LNCAP (cell line): ENCODE measurements around the gene GALE.

Experiments used
- TF ChIP-seq, protein P1 (sequence below): fragments of 450-650 bp; IDR thresholded peaks from 2 replicates; pipeline ENCODE4 v1.5.1; 2017; ENCODE audit warnings: mild to moderate bottlenecking

The GALE gene

DNA sequence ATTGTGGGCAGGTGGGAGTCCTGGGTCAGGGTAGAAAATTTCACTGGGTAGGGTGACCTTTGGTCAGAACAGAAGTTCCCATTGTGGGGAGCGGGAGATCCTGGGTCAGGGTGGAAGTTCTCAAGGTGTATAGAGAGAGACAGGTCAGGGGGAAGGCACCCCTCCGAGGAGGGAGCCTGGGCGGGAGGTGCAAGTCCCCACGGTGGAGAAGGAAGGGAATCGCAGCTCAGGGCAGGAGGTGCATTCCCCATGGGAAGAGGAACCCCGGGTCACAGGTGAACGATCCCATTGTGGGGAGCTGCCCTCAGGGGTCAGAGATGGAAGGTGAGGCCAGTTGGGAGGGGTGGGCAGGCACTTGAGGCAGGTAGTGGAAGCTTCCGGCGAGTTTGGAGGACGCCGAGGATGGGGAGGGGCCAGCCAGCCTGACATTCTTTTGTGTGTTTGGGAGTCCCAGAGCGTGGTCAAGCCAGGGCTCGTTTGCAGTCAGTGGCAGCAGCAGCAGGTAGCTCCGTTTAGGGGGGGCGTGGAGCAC, 9.0 kb downstream of the GALE start:
- TF ChIP-seq, protein P1, sequence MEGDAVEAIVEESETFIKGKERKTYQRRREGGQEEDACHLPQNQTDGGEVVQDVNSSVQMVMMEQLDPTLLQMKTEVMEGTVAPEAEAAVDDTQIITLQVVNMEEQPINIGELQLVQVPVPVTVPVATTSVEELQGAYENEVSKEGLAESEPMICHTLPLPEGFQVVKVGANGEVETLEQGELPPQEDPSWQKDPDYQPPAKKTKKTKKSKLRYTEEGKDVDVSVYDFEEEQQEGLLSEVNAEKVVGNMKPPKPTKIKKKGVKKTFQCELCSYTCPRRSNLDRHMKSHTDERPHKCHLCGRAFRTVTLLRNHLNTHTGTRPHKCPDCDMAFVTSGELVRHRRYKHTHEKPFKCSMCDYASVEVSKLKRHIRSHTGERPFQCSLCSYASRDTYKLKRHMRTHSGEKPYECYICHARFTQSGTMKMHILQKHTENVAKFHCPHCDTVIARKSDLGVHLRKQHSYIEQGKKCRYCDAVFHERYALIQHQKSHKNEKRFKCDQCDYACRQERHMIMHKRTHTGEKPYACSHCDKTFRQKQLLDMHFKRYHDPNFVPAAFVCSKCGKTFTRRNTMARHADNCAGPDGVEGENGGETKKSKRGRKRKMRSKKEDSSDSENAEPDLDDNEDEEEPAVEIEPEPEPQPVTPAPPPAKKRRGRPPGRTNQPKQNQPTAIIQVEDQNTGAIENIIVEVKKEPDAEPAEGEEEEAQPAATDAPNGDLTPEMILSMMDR = no peak

DNA sequence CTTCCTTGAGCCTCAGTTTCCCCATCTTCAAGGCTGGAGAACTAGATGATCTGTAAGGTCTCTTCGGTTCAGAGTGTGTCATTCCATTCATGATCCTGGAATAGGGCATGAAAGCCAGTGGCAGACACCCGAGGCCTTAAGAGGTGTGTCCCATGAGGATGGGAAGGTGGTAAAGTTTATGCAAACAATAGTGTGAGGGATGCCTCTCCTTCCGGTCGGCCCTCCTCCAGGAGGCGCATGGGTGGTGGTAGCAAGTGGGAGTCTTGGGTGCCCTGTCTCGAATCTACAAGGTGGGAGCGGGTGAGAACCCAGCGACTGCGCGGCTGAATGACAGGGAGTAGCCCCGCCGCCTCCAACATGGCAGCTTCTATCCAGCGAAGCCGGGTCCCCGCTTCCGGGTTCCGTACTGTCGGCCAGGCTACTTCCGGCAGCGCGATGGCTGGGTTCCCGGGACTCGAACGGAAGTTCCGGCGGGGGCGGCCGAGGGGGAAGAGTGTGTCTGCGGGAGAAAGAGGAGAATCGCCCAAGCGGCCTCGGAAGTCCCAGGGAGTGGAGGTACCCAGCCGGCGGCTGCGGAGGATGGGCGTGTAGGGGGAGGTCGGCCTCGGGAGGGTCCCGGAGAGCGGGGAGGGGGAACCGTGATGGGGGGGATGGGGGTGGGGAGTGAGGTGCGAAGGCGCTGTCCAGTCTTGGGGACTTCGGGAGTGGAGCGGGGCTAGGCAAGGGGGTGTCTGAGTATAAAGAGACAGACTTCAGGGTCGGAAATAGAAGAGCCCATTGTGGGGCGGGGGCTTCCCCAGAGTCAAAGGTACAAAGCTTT, 9.6 kb downstream of the GALE start, which contains the start of gene LYPLA2:
Gene LYPLA2, plus strand, starts transcription at position 450 of the 820 bp plus-strand sequence. CDS start 1,538 bp downstream, outside the sequence.
- TF ChIP-seq, protein P1 = no peak

DNA sequence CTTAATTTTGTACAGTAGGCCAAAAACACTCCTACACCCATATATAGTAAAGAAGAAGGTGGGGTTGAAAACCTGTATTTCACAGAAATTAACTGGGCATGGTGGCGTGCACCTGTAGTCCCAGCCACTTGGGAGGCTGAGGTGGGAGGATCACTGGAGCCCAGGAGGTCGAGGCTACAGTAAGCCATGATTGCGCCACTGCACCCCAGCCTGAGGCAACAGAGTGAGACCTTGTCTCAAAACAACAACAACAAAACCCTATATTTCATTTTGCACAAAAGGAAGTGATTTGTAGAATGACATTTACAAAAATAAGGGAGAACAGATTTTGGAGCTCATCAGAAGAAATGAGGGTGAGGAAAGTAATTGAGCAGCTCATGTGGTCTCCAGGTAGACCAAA, 11.9 kb downstream of the GALE start:
- TF ChIP-seq, protein P1 = no peak

DNA sequence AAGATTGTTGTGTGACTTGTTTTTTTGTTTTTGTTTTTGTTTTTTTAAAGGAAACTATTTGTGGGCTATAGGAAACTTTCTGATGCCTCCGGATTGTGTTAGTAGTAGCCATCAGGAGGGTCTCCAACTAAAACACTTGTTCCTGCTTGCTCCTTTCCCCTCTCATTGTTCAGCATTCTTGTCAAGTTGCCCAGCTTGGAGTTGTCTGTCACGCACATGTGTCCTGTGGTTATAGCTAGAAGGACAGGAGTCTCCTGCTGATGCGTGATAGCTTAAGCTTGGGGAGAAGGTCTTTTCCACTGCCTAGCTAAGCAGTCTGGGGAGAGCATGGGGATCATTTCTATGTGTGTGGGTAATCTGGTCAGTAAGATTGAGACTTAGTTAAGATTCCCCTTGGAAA, 12.9 kb downstream of the GALE start:
- TF ChIP-seq, protein P1 = no peak

DNA sequence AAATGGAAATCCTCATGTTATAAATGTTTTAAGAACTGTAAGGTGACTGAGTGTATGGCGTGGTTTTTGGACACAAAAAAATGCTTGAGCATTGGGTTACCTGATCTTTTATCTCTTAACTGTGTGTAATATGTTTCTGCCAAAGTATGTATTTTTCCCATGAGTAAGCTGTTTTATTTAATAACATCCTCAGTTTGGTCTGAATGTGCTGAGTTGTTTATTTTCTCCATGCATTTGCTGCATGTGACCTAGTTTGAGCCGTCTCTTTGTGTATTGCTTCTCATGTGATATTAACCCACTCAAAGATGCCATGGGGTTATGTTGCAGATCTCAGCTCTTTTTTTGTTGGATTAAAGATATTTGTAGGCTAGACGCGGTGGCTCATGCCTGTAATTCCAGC, 15.7 kb downstream of the GALE start:
- TF ChIP-seq, protein P1 = no peak

DNA sequence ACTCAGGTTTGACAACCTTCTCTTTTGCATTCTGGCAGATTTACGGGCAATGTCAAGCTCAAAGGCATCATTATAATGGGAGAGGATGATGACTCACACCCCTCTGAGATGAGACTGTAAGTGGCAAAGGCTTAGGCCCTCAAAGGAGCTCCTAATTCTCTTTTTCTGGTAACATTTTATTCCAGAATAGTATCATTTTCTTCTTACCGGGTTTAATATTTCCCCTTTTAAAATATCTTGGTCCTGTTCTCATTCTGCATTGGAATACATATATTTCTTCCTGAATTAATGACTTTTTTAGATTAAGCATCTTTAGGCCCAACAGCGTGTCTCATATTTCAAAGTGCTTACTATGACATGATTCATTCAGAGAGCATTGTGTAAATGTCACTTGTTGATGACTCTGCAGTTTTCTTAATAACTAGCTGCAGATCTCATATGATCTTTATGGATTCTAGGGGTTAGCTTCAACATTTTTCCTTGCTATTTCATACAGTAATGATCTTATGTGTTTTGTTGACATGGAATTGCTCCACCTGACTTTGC, 20.7 kb downstream of the GALE start:
- TF ChIP-seq, protein P1 = no peak

DNA sequence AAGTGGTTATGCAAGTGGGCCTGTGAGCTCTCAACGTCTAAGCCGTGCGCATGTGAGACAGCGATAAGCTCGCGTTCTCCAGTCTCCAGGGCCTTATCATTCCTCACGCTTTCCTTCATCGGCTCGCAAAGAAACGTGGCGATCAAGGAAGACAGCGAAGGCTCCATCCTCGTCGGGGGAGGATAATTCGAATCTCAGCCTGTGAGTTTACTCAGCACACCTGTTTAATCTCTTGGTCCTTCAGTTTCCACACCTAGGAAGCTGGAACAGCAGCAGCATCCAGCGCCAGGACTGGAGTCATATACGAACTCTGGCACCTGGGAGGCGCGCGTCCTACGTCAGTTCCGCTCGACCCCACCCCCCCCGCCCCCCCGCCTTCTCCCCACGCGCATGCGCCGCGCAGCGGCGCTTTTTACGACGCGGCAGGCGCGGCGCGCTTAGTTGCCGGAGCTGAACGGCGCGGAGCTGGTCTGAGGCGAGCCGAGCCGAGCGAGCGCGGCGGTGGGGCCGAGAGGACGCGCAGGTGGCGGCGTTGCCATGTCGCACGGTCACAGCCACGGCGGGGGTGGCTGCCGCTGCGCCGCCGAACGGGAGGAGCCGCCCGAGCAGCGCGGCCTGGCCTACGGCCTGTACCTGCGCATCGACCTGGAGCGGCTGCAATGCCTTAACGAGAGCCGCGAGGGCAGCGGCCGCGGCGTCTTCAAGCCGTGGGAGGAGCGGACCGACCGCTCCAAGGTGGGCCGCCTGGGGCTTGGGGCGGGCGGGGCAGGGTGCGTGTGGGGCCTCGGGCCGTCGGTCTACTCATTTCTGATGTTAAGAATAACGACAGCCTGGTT, 22.4 kb downstream of the GALE start, which contains the start of gene PITHD1:
Gene PITHD1, plus strand, starts transcription at position 440 of the 836 bp plus-strand sequence. Its CDS starts 98 bp downstream, at position 538.
- TF ChIP-seq, protein P1 = no peak
